ENCODE results near the gene NDUFS6. TPM values are rescaled to one million over a fixed set of nuclear protein-coding genes. Genes with fewer than 3 reads are reported as not detected.

NDUFS6 gene
- polyA plus RNA-seq, 3 donors, result 27.8 to 73.7 (median 72.3) TPM

- 92 to 95% (median 93%) methylated on average over 25 of the region's 25 CpGs for WGBS, 3 donors
Observed at GRCh38 chr5:1824109-1824821, 23.1 kb downstream of the NDUFS6 start.

GRCh38 chr5:1824903-1825841 is 24.0 kb downstream of the NDUFS6 start:
- 71 to 95% (median 94%) methylated on average over 27 of the region's 27 CpGs for WGBS, 3 donors
- no peak overlapping the region for H3K27ac ChIP-seq (ENCODE audit: low read depth, low read length)

More at GRCh38 chr5:1824109-1824821, 23.1 kb downstream of the NDUFS6 start:
- H3K27ac ChIP-seq (ENCODE audit: low read depth, low read length), result no peak overlapping the region

GRCh38 chr5:1826235-1826980 is 25.2 kb downstream of the NDUFS6 start:
- H3K27ac ChIP-seq (ENCODE audit: low read depth, low read length), result no peak overlapping the region
- whole genome bisulfite sequencing, 3 donors, result 88 to 92% (median 89%) methylated on average over 26 of the region's 26 CpGs

- WGBS, 3 donors, result 88 to 89% (median 88%) methylated on average over 26 of the region's 26 CpGs
- no peak overlapping the region for H3K27ac ChIP-seq (ENCODE audit: low read depth, low read length)
Observed at GRCh38 chr5:1827025-1827885, 26.0 kb downstream of the NDUFS6 start.

- no peak overlapping the region for H3K27ac ChIP-seq (ENCODE audit: low read depth, low read length)
- WGBS, 3 donors, result 34 to 58% (median 44%) methylated on average over 21 to 39 of the region's 39 CpGs
Observed at GRCh38 chr5:1827886-1828397, 26.7 kb downstream of the NDUFS6 start.

GRCh38 chr5:1830571-1831228 is 29.5 kb downstream of the NDUFS6 start:
- H3K27ac ChIP-seq (ENCODE audit: low read depth, low read length), result no peak overlapping the region
- WGBS, 3 donors, result 75 to 82% (median 78%) methylated on average over 17 of the region's 17 CpGs

- WGBS, 3 donors, result 89 to 91% (median 90%) methylated on average over 11 of the region's 11 CpGs
Observed at GRCh38 chr5:1831257-1831656, 30.1 kb downstream of the NDUFS6 start.

GRCh38 chr5:1831677-1832313 is 30.6 kb downstream of the NDUFS6 start:
- no peak overlapping the region for H3K27ac ChIP-seq (ENCODE audit: low read depth, low read length)
- 32 to 50% (median 34%) methylated on average over 14 of the region's 14 CpGs for WGBS, 3 donors

More at GRCh38 chr5:1831257-1831656, 30.1 kb downstream of the NDUFS6 start:
- H3K27ac ChIP-seq (ENCODE audit: low read depth, low read length), result no peak overlapping the region

GRCh38 chr5:1832511-1833250 is 31.5 kb downstream of the NDUFS6 start:
- 75 to 78% (median 78%) methylated on average over 28 of the region's 28 CpGs for WGBS, 3 donors
- no peak overlapping the region for H3K27ac ChIP-seq (ENCODE audit: low read depth, low read length)

GRCh38 chr5:1833264-1834021 is 32.2 kb downstream of the NDUFS6 start:
- H3K27ac ChIP-seq (ENCODE audit: low read depth, low read length), result no peak overlapping the region
- WGBS, 3 donors, result 86 to 87% (median 86%) methylated on average over 15 to 16 of the region's 16 CpGs

GRCh38 chr5:1834022-1834551 is 32.9 kb downstream of the NDUFS6 start:
- WGBS, 3 donors, result 75 to 79% (median 78%) methylated on average over 22 of the region's 22 CpGs
- no peak overlapping the region for H3K27ac ChIP-seq (ENCODE audit: low read depth, low read length)

- no peak overlapping the region for H3K27ac ChIP-seq (ENCODE audit: low read depth, low read length)
- WGBS, 3 donors, result 57 to 69% (median 61%) methylated on average over 21 of the region's 21 CpGs
Observed at GRCh38 chr5:1834721-1835429, 33.7 kb downstream of the NDUFS6 start.

- WGBS, 3 donors, result 79 to 87% (median 79%) methylated on average over 13 of the region's 13 CpGs
Observed at GRCh38 chr5:1835431-1835830, 34.2 kb downstream of the NDUFS6 start.

GRCh38 chr5:1836176-1836890 is 35.1 kb downstream of the NDUFS6 start:
- H3K27ac ChIP-seq (ENCODE audit: low read depth, low read length), result no peak overlapping the region

More at GRCh38 chr5:1835431-1835830, 34.2 kb downstream of the NDUFS6 start:
- no peak overlapping the region for H3K27ac ChIP-seq (ENCODE audit: low read depth, low read length)

More at GRCh38 chr5:1836176-1836890, 35.1 kb downstream of the NDUFS6 start:
- WGBS, 3 donors, result 31 to 69% (median 67%) methylated on average over 23 of the region's 23 CpGs
